Vagina (tissue), 2 donors: ENCODE data around the gene SPTLC3.

Source experiments
- POLR2A ChIP-seq, 2 donors: fragments of 450-650 bp; IDR thresholded peaks; one replicate each; pipeline ENCODE4 v1.6.1; 2017; ENCODE audit warnings: antibody characterized with exemption in 2 of 2, mild to moderate bottlenecking in 2 of 2, moderate library complexity in 2 of 2
- TF ChIP-seq, protein P1 (sequence below), 3 experiments: fragments of 450-650 bp in 2 of 3; fragments of 200-600 bp in 1 of 3; sonication (generic) in 1 of 3; IDR thresholded peaks; one replicate each; pipeline ENCODE4 v1.5.1; 2017 to 2019; ENCODE audit warnings: antibody characterized with exemption in 3 of 3, mild to moderate bottlenecking in 2 of 3, moderate library complexity in 2 of 3

DNA sequence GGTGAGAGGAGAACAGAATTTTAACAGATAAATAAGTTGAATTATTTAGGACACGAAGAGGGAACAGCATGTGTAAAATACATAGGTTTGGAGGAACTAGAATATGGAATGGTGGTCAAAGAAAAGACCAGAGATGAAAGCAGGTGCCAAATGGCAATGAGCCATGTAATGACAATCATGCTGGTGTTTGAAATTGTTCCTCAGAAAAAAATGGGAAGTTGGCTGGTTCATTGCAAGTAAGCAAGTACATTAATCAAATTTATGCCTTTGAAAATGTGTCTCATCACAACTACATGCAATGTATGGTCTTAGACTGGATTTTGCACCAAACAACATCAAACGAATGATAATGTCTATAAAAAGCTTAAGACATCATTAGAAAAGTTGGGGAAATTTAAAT is 83.3 kb downstream of the SPTLC3 start:
- no peak for TF ChIP-seq POLR2A (IDR thresholded peaks at IDR 0.05)
- TF ChIP-seq, protein P1, sequence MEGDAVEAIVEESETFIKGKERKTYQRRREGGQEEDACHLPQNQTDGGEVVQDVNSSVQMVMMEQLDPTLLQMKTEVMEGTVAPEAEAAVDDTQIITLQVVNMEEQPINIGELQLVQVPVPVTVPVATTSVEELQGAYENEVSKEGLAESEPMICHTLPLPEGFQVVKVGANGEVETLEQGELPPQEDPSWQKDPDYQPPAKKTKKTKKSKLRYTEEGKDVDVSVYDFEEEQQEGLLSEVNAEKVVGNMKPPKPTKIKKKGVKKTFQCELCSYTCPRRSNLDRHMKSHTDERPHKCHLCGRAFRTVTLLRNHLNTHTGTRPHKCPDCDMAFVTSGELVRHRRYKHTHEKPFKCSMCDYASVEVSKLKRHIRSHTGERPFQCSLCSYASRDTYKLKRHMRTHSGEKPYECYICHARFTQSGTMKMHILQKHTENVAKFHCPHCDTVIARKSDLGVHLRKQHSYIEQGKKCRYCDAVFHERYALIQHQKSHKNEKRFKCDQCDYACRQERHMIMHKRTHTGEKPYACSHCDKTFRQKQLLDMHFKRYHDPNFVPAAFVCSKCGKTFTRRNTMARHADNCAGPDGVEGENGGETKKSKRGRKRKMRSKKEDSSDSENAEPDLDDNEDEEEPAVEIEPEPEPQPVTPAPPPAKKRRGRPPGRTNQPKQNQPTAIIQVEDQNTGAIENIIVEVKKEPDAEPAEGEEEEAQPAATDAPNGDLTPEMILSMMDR (IDR thresholded peaks at IDR 0.05): no peak
